WTC11 (cell line): Measurements from ENCODE around the gene SRSF4.

Source experiments
- ATF1 ChIP-seq: sonication (generic); formaldehyde crosslinking; IDR thresholded peaks from 2 replicates; pipeline ENCODE4 v1.8.1; 2023; ENCODE audit warnings: mild to moderate bottlenecking, moderate library complexity, missing genetic modification reagents
- ATF3 ChIP-seq: sonication (generic); formaldehyde crosslinking; conservative IDR thresholded peaks from 2 replicates; pipeline ENCODE4 v1.8.1; 2022; ENCODE audit warnings: mild to moderate bottlenecking, missing genetic modification reagents
- CTCF ChIP-seq: fragments of 200-600 bp; IDR thresholded peaks from 2 replicates; pipeline ENCODE4 v1.8.0; 2022; ENCODE audit warnings: antibody characterized with exemption
- TCF7 ChIP-seq: sonication (generic); formaldehyde crosslinking; IDR thresholded peaks from 2 replicates; pipeline ENCODE4 v1.8.0; 2022; ENCODE audit warnings: mild to moderate bottlenecking, low read depth, missing genetic modification reagents, moderate library complexity
- USF1 ChIP-seq: sonication (generic); formaldehyde crosslinking; IDR thresholded peaks from 2 replicates; pipeline ENCODE4 v1.8.0; 2022; ENCODE audit warnings: mild to moderate bottlenecking, missing genetic modification reagents
- ZBTB21 ChIP-seq: sonication (generic); formaldehyde crosslinking; IDR thresholded peaks from 2 replicates; pipeline ENCODE4 v1.8.1; 2023; ENCODE audit warnings: mild to moderate bottlenecking, missing genetic modification reagents, borderline replicate concordance
- ZNF121 ChIP-seq: sonication (generic); formaldehyde crosslinking; IDR thresholded peaks from 2 replicates; pipeline ENCODE4 v1.8.0; 2023; ENCODE audit warnings: missing genetic modification reagents
- ZNF416 ChIP-seq: fragments of 250-450 bp; sonication (Bioruptor Pico); IDR thresholded peaks from 2 replicates; pipeline ENCODE4 v1.9.0; 2021; ENCODE audit warnings: mild to moderate bottlenecking, inconsistent platforms

GRCh38 chr1:29114654-29115053 is 67.0 kb downstream of the SRSF4 start:
- TF ChIP-seq ATF3: no peak
- no peak for TF ChIP-seq CTCF
- TF ChIP-seq ZNF121 (CRISPR knock-in tag): no peak
- TF ChIP-seq USF1 (CRISPR knock-in tag): no peak
- TF ChIP-seq ZBTB21 (CRISPR knock-in tag): no peak
- TF ChIP-seq TCF7 (CRISPR knock-in tag): no peak
- no peak for TF ChIP-seq ATF1 (CRISPR knock-in tag)
- TF ChIP-seq ZNF416 (CRISPR knock-in tag): no peak
